ENCODE measurements around the gene DNAJB6.

DNAJB6 gene

DNA sequence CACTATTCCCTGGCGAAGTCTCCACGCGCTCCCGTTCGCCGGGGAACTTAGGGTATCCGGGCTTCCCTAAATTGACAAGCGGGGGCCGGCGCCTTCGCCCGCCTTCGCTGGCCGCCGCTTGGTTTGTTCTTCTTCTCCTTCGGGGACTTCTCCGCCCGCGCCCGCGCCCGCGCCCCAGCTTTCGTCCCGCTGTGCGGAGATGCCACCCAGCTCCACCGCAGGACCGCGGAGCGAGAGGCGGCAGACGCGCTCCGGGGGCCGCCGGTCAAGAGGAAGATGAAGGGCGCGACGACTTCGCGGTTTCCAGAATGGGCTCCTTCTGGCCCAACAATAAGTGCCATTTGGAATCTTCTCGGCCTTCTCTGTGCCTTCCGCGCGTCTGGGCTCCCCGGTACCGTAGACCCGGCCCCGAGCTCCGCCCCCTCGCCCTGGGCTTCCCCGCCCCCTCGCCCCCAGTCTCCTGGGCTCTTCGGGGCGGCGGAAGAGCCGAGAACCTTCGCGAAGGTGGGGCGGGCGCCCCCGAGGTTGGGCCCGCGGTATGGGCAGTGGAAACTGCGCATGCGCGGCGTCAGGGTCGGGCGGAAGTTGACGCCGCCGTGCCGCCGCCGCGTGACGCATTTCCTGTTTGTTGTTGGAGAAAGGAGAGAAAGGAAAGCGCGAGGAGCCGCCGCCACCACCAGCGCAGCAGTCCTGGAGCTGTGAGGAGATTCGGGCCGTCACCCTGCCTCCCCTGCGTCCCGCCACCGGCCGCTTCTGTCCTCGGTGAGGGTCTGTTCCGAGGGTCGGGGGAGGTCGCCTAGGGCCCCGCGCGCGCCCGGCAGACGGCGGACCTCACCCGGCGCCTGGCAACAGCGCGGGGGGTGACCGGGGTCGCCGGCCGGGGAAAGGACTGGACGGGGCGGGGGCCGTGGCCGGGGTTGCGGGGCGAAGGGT lies at the start of gene DNAJB6:
DNAJB6 (plus strand) TSS at position 622 of the 933 bp plus-strand sequence. CDS start 21,569 bp downstream, outside the sequence.
- DNase-seq, result no peak

DNA sequence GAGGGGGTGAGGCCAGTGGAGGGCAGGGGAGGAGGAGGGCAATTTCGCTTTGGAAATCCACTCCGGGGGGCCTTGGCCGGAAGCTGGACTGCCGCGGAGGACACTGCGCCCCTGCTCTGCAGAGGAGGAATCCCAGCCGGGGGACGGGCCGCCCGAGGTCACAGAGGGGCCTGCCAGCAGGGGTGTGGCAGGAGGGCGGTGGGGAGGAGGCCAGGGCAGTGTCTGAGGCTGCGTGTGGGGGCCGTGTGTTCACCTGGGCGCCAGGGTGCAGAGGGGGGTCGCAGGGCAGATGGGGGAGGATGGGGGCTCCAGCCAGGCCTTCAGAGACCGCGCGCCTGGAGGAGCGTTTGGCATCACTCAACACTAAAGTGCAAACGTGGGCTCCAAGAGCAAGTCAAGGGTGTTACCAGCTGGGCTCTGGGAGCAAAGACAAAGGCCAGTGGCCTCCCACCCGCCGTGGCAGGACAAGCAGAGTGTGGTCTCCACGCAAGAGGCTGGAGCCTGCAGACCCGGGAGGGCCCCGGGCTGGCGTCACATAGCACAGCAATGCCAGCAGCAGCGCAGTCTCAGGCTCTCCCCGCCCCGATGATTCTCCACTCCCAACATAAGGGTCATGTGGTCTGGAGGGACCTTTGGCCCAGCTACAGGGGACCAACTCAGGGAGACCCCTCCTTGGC lies 45.3 kb upstream of the DNAJB6 start:
- no peak for DNase-seq

DNA sequence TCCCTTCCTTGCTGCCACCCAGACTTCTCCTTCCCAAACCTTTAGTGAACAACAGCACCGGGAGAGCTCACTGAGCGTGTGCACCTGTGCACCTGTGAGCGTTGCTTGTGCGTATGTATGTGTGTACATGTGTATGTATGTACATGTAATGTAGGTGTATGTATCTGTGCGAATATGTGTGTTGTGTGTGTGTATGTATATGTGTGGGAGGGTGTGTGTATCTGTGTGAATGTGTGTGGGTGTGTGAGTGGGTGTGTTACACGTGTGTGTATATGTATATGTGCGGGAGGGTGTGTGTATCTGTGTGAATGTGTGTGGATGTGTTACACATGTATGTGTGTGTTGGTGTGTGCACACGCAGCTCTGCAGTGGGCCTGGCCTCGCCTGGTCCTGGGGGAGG lies 44.5 kb upstream of the DNAJB6 start:
- DNase-seq, result no peak

DNA sequence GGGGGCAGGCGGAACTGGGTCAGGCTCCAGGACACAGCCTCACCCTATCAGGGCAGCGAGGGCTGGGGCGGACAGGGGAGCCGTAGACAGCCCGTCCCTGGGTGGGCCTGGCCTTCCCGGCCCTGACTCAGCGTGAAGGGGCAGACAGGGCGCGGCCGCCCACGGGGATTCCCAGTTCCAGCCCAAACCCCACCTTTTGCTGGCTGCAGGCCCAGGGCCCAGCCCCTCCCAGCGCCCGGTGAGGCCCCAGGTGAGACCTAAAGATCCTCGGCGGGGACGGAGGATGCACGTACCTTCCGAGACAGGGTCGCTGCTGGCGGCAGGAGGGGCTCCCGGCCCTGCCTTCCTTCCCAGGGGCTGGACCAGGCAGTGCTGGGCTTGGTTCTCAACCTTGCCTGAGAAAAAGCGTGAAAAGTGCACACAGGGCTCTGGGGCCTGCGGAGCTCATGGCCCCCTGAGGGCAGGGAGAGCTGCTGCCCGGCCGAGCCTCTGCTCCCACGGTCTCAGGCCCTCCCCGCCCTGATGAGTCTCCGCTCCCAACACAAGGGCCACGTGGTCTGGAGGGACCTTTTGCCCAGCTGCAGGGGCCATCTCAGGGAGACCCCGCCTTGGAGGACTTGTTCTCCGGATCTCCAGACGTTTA lies 43.9 kb upstream of the DNAJB6 start:
- DNase-seq, result no peak

DNA sequence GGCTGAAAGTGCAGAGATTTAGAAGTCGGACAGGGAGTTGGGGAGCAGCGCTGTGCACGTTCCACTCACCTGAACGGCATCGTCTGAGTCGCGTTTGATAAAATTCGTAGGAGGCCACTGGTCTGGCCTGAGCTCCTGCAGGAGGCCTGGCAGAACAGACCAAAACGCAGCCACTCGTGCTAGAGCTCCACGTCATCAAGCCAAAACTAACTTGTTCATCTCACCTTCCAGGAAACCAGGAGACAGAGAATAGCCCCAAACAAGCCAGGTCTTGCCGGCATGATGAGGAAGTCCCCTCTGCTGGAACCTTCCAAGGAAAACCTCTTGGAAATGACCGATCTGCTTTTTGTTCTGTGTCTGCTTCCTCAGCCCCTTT lies 43.4 kb upstream of the DNAJB6 start:
- no peak for DNase-seq

DNA sequence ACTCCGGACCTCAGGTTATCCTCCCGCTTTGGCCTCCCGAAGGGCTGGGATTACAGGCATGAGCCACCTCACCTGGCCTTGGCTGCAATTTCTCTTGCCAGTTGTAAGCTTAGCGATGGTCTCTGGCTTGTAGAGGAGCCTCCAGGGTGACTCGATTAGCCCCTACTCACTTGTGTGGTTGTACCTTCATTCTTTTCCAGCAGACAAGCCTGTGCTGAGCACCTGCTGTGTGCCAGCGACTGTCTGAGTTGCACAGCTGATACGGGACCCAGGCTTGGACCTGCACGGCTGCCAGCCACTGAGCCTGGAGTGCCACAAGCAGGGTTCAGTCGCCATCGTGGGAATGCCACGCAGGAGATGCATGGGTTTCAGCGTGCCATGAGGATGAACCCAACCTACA lies 42.0 kb upstream of the DNAJB6 start:
- no peak for DNase-seq

DNA sequence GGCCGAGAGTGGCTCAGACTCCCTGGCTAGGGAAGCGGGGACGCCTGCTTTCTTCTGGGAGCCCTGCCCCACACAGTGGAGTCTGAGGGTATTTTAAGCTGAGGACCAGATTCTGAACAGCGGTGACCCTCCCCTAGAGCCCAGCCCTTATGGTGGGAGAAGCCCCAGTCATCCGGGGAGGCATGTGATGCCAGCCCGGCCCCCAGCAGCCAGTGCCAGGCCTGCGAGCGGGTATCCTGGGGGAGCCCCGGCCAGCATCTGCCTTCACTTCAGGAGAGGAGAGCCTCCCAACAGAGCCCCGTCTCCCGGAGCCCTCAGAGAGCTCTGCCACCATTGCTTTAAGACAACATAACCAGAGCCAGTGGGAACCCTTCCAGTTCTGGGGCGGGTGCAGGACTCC lies 41.5 kb upstream of the DNAJB6 start:
- no peak for DNase-seq

DNA sequence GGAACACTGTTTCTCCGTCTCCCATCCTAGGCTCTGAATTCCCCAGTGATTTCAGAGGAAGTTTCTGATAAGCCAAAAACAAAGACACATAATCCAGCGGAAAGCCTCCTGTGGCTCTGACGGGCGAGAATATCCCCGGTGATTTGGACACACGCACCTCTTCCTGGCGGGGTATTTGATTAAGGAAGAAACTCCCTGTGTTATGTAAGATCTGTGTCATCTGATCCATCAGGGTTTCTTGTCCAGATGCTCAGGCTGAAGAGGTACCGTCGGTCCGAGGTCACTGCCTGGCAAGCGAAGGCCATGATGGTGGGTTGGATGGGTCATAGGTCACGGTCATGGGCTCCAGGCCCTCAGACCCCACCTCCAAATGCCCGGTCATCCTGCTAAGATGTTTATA lies 39.6 kb upstream of the DNAJB6 start:
- DNase-seq, result no peak

DNA sequence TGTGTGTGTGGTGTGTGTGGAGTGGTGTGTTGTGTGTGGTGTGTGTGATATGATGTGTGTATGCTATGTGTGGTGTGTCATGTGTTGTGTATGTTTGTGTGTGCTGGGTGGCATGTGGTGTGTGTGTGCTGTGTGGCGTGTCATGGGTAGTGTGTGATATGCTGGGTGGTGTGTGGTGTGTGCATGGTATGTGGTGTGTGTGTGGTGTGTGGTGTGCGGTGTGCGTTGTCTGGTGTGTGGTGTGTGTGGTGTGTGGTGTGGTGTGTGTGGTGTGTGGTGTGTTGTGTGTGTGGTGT lies 37.5 kb upstream of the DNAJB6 start:
- DNase-seq, result no peak

DNA sequence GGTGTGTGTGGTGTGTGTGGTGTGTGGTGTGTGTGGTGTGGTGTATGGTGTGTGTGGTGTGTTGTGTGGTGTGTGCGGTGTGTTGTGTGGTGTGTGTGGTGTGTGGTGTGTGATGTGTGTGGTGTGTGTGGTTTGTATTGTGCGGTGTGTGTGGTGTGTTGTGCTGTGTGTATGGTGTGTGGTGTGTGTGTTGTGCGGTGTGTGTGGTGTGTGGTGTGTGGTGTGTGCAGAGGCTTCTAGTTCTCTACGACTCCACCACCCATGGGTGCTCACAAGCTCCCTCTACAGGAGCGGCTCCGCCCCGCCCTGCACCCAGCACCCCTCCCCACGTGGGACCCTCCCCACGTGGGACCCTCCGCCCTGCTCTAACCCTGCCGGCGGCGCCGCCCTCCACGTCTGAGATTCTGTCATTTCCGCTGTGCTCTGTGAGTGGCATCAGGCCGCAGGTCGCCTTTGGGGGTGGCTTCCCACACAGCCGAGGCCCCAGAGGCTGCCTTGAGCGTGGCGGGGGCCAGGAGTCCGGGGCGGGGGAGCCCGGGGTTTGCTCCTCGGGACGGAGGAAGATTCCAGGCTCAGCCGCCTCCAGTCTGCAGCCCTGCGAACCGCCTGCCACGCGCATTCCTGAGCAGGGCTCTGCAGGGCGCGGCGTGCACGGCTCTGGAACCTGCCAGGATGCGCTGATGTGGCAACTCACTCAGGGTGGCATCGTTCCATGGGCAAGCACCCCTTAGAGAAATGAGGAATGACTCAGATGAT lies 37.0 kb upstream of the DNAJB6 start:
- DNase-seq, result no peak

DNA sequence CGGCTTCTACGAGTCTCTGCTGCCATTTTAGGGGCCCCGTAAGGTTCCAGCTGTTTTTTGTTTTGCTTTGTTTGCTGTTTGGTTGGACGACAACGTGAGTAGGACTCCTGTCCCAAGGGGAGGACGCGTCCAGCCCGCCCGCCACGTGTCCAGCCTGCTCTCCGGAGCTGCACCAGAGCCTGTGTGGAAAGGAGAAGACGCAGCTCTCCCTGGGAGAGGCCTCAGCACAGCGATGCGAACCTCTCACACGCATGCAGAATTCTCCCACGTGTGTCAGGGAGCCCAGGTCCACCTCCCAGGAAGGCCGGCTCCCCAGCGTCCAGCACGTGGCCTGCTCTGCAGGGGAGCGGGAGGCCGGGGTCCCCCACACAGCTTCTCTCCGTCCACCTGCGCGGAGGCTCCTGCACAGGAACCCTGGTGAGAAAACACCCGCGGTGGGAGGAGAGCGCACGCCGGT lies 36.4 kb upstream of the DNAJB6 start:
- DNase-seq, result no peak

DNA sequence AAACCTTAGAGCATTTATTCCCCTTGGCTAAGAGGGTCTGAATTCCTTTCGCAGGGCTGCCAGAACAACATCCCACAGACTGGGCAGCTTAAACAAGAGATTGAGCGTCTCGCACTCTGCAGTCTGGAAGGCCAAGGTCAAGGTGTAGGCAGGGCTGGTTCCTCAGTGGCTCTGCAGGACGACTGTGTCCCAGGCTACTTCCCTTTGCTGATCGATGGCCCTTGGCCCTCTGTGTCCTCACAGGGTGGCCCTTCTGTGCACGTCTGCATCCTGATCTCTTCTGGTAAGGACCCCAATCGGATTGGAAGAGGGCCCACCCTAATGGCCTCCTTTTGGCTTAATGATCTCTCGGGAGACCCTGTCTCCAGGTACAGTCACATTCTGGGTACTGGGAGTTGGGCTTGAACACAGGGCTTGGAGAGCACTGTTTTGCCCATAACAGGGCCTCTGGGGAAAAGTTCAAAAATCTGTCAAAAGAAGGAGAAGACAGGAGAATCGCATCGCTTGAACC lies 35.1 kb upstream of the DNAJB6 start:
- no peak for DNase-seq

DNA sequence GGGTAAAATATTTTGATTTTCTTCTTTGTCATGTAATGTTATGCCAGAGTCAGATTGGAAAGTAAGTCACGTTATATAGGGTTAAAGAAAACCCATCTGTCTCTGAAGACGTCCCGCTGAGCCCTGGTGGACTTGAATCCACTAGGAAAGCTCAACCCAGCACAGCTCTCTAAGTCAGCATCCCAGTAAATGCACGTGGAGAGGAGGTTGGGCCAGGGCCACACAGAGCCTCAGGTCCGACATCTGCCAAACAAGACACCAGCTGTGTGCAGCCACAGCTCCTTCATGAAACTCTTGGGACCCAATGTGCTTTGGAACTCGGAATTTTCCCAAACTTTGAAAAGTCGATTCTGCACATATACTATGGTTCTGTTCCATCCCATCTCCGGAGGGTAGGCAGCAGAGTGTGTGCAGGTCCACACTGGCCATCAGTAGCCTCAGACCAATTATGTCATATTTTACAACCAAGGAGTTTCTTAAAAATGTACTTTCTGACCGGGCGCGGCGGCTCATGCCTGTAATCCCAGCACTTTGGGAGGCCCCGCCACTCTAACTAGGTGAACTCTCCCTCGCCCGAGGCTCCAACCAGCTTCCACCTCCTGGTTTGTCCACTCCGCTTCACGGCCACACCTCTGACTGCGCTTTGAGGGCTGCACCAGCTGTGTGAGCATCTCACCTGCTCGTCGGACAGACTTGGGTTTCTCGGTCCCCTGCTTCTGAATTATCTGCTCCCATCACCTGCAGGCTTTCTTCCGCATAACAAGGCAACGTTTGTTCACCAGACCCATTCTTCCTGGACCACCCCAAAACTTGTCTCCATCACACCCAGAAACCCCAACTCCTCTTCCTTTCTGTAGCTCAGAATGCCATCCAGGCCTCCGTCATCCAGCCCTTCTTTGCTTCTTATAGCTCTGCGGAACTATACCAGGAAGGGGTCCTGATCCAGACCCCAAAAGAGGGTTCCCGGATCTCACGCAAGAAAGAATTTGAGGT lies 29.7 kb upstream of the DNAJB6 start:
- DNase-seq, result no peak

DNA sequence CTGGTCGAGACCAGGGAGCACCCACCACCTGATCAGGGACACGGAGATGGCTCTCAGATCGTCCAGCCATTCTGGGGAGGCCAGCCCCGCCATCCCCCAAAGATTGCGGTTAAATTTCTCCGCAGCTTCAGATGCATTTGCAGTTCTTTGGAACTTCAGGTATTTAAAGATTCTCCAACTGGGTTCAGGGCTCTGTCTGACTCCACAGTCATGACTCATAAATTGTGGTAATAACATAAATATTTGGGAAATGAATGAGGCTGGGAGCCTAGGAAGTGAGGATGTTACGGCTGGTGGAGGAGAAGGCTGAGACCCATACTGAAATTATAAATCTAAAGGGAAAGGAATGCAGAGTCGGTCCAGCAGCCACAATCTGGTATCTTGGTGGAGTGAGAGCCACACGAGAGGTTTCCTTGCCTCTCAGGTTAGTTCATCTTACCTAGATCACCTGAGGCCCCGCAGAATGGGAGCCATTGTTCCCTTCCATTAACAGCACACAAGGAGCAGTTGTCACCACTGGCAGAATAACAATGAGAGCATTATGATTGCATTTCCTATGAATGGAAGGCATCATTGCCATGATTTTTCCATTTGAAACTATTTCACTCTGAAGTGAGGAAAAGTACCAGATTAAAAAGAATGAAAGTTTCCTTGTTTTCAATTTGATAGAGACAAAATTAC lies 26.7 kb upstream of the DNAJB6 start:
- DNase-seq, result no peak

DNA sequence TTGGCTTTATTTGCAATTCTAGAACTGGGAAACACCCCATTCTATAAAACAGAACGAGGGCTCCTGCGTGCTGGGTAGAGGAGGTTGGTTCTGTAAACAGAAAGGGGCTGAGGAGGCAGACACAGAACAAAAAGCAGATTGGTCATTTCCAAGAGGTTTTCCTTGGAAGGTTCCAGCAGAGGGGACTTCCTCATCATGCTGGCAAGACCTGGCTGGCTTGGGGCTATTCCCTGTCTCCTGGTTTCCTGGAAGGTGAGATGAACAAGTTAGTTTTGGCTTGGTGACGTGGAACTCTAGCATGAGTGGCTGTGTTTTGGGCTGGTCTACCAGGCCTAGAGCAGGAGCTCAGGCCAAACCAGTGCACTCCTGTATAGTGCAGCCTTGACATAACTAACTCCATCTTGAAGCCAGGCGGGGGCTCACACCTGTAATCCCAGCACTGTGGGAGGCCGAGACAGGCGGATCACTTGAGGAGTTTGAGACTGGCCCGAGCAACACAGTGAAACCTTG lies 26.1 kb upstream of the DNAJB6 start:
- no peak for DNase-seq

DNA sequence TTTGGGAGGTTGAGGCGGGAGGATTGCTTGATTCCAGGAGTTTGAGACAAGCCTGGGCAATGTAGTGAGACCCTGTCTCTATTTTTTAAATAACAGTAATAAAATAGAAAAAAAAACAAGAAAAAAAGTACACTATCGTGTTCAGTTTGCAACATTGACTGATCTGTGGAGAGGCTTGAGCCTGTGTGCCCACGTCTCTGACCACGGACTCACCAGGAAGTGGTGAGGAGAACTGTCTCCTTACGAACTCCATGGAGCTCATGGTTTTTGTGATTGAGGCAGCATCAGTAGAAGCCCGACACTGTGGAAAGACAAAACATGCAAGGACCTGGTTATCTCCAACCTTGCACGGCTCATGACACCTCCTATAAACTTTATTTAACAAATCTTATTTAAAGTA lies 23.9 kb upstream of the DNAJB6 start:
- no peak for DNase-seq

DNA sequence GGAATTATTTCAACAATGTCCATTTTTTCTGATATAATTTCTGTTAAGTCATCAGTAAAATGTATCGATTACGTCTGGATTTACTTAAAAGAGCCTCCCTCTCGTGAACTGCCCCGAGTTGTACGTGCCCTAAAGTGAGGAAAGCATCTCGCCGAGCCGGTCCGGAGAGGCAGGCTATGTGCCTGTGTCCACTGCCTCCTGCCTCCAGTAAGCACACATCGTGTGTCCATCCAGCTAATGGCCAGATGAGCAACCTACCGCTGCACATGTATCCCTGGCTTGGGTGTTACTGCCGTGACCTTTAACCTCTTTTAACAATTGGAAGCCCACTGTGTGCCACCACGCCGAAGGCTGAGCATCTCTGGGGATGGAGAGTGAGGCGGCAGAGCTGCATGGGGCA lies 23.2 kb upstream of the DNAJB6 start:
- no peak for DNase-seq

DNA sequence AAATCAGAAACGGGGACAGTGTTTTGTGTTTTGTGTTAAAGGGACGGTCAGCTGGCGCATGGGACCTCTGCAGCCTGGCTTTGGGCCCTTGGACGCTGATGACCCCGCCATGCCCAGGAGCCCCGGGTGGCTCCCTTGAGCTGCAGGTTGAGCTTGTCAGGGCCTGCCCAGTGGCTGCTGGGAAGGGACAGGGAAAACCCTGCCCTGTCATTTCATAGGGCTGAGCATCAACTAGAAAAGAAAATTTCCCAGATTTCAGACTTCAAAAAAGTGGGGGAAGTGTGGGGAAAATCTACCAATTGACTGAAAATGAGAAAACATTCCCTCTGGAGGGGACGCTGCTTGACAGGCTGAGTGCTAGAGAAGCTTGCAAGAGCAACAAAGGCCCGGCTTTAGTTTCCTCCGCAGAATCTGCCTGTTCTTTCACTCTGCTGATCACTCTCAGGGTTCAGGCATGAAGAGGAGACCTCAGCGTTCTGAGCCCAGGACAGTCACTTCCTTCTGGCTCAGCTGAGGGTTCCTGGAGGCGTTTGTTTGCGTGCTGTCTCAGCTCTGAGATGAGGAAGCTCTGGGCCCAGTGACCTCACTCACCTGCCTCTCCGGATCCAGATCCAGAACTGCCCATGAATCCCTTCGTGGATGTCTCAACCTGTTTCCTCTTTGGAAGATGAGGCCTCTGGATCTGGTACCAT lies 18.6 kb upstream of the DNAJB6 start:
- no peak for DNase-seq

DNA sequence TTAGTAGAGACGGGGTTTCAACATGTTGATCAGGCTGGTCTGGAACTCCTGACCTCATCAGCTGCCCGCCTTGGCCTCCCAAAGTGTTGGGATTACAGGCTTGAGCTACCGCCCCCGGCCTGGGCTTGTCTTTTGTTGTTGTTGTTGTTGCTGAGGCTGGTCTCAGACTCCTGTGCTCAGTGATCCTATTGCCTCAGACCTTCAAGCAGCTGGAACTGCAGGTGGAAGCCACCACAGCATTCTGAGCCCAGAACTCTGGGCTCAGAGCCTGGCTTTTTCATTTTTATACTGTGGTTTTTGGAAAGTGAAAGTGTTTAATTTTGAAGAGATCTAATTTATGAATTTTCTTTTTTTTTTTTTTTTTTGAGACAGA lies 16.2 kb upstream of the DNAJB6 start:
- DNase-seq, result no peak

DNA sequence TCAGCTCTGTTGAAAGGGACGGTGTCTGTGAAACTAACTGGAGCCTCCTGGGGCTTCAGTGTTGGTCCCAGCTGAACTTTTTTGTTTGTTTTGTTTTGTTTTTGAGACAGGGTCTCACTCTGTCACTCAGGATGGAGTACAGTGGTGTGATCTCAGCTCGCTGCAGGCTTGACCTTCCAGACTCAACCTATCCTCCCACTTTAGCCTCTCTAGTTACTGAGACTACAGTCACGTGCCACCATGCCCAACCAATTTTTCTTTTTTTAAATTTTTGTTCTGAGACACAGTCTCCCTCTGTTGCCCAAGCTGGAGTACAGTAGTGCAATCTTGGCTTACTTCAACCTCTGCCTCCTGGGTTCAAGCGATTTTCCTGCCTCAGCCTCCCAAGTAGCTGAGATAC lies 13.4 kb upstream of the DNAJB6 start:
- no peak for DNase-seq
